ENCODE data around the gene AQP12B.

- TF ChIP-seq POLR2A (IDR thresholded peaks at IDR 0.05; ENCODE audit: low read length) = no peak
- no peak for TF ChIP-seq GATA1 (IDR thresholded peaks at IDR 0.05; ENCODE audit: low read depth, low read length)
Measured at GRCh38 chr2:240645801-240646175, 36.9 kb downstream of the AQP12B start.
